GM12874 (cell line): ENCODE measurements around the gene MIEN1.

Experiments
- CTCF ChIP-seq: IDR thresholded peaks from 2 replicates; pipeline ENCODE4 v1.5.1; 2011; ENCODE audit warnings: low read depth, mild to moderate bottlenecking, control low read depth, low read length, moderate library complexity; ENCODE audit not compliant: insufficient read depth

MIEN1 gene

GRCh38 chr17:39754161-39754957 is 24.0 kb upstream of the MIEN1 start:
- peak; percentile 97 for TF ChIP-seq CTCF

GRCh38 chr17:39753514-39754160 is 23.3 kb upstream of the MIEN1 start:
- no peak for TF ChIP-seq CTCF

DNA sequence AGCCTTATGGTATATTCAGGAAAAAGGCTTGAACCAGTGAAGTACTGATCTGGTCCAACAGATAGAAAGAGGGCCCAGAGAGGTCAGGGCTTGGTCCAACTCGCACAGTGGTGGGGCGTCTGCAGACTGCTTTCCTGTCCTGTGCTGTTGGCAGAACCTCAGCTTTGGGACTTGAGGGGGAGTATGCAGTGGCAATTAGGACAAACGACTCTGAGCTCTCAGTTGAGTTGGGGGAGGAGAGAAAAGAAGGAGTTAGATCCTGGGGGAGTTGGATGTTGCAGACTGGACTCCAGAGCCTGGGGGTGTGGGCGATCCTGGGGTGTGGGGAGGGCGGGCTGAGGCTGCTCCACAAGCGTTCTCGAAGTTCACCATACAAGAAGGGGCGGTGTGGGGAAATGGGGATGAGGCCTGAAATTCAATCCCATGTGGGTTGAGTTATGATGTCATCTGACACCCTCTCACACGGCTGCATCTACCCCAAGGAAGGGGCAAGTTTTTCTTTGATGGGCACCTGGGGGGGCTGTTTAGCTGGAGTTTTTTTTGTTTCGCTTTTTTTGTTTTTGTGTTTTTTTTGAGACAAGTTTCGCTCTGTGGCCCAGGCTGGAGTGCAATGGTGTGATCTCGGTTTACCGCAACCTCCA is 22.0 kb upstream of the MIEN1 start:
- no peak for TF ChIP-seq CTCF

DNA sequence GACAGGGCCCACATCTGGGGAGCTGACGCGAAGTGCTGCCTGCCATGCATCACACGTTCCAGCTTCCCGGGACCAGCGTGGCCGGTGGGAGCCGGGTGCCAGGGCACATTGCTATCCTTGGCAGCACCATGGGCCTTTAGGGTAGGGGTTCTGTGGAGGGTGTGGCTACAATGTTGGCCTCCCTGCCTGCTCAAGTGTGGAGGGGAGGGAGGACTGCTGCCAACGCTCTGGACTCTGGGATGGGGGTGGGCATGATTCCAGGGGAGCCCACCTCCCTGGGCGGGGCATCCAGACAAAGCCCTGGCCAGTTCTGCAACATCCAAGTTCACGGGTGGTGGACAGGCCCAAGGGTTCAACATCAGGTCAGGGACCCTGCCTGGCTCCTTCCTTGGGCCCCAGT is 21.3 kb upstream of the MIEN1 start:
- no peak for TF ChIP-seq CTCF

- TF ChIP-seq CTCF: no peak
Observed at GRCh38 chr17:39751016-39751543, 20.7 kb upstream of the MIEN1 start.

DNA sequence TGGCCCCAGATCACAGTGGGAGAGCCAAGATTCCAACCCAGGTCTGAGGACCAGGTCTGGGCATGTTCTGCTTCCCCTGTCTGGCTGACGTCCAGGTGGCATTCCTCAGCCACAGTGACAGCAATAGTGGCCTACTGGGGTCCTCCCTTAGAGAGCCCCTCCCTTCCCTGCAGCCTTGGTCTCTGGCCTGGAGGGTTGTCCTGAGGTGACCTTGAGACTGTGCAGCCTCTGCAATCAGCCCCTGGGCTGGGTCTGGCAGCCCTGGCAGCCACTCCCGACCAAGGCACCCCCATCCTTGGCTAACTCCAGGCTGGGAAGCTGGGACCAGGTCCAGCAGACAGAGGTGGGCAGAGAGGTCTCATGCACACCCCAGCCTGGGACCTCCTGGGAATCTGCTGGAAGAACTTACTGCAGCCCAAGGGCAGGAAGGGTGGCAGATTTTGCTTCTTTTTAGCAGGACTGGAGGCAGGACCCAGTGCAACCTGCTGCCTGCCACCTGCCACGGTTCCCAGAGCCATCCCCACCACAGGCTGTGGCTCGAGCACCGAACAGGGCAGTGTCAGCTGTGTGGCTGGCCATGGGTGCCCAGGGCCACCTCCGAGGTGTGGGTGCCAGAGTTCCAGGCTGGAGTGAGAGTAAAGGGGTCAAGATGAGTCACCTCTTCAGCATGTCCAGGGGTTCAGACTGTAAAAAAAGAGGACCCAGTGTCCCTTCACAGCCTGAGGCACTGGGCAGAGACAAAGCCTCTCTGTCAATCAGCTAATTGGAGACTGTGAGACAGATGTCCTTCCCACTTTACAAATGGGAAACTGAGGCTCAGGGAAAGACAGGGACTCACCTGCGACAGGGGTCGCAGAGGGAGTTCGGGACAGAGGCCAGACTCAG is 20.0 kb upstream of the MIEN1 start:
- no peak for TF ChIP-seq CTCF

DNA sequence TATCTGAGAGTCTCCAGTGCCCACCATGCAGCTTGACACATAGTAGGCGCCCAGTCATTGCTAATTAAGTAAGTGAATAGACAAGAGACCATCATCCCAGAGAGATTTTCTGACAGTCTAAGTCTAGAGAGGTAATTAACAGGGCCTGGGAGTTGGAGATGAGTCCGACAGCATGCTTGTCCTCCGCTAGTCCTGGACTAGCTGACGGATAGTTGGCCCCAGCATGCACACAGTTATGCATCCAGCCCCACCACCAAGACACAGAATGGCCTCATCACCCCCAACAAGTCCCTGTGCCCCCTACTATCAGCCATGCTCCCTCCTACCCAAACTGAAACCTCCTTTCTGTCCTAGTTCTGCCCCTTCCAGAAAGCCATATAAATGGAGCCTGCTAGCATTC is 17.4 kb upstream of the MIEN1 start:
- no peak for TF ChIP-seq CTCF
